UCSD-AML1 (cell line): ENCODE data around the gene CFAP298.
A peak's percentile ranks its signal among the peaks of the same experiment; 100 is the strongest.
"Not testable (repeated sequence)": the region's sequence is repeated elsewhere in the genome, so short reads cannot be mapped to it uniquely, and the experiment has no call there.

Experiments
- DNase-seq: peaks from one replicate; lab custom pipeline; 2025; ENCODE audit not compliant: unreplicated experiment; lab: John Stamatoyannopoulos, UW

Gene CFAP298, protein sequence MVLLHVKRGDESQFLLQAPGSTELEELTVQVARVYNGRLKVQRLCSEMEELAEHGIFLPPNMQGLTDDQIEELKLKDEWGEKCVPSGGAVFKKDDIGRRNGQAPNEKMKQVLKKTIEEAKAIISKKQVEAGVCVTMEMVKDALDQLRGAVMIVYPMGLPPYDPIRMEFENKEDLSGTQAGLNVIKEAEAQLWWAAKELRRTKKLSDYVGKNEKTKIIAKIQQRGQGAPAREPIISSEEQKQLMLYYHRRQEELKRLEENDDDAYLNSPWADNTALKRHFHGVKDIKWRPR

GRCh38 chr21:32612075-32612998 is at the start of gene CFAP298:
Gene CFAP298 (minus strand): TSS chr21:32612377. CDS start chr21:32612243, 134 bp downstream.
- peak; percentile 89 for DNase-seq

- not testable (repeated sequence) for DNase-seq
These were observed 49.0 kb upstream of the CFAP298 start for GRCh38 chr21:32661026-32661782.

DNA sequence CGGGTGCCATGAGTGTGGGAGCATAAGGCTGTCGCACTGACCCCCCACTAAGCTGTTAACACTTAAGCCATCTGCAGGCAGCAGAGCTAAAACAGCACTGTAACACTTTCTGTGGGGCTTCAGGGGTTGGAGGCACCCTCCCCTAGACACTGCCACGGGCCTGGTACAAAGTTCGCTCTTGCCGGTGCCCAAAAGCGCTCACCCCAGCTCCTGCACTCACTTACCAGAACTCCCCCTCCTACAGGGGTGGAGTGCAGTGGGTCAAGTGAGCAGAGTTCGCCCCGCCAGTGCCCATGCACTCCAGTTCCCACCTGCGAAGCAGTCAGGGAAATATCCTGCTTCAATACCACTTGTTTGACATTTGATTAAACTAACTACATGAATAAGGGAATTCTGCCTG is 46.3 kb upstream of the CFAP298 start:
- DNase-seq, result no peak

DNA sequence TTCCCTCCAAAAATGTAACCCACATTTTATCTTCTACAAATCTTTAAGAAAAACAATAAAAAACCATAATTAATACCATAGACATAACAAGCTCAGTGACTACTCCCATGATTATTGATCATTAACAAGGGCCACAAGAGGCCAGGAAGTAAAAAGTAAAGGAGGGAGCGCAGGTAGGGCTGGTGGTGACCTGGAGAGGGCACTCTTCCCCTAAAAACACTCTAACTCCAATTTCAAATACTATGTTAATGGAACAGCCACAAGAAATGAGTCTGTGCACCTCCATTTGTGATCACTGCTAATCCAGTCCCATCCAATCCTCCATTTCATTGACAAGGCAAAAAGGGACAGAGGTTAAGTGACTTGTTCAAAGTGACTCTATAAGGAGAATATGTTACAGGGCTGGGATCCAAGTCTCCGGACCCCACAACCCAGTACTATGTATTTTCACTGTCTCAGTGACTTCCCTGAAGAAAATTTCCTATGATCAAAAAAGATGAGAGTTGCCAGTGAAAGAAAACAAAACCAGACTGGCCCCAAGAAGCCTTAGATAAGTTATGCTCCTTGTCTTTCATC is 41.2 kb upstream of the CFAP298 start:
- DNase-seq, result no peak

- no peak for DNase-seq
These were observed 36.0 kb upstream of the CFAP298 start for GRCh38 chr21:32648165-32648564.

DNA sequence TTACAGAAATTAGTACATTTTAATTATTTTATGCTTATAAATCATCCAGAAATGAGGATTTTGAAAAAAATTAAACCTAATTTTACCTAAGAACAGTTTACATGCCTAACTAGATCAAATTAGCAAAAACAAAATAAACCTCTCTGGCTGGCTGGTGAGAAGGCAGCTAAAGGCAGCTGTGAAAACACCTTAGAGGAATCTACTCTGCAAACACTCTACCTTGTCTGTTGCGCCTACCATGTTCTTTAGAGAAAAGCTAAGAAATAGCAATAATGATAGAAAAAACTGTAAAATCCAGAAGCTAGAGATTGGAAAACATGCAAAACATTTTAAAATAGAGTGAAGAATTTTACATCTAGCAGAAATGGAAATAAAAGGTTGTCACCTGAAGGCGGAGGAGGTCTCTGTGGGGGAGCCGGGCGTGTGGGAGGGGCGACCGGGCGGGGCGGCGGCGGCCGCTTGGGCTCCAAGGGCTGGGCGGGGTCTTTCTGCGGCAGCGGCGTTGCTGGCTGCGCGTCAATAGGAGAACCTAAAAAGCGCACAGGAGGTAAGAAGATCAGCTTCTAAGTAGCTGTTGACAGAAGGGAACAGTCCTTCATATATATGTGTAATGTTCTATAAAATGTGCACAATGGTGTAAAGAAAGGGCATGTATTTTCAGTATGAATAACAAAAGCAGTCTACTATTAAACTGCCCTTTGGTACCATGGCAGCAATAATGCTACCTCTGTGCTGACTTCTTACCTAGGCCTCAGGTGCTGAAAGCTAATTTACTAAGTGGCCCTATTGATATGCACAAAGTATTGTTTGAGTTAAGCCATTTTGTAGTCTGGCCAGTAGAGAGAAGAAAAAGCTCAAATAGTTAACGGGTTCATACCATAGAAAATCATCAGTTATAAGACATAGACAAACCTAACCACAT is 33.3 kb upstream of the CFAP298 start:
- DNase-seq, result no peak

- no peak for DNase-seq
These were observed 29.8 kb upstream of the CFAP298 start for GRCh38 chr21:32641710-32642698.

- no peak for DNase-seq
These were observed 14.5 kb upstream of the CFAP298 start for GRCh38 chr21:32626621-32627196.

GRCh38 chr21:32618218-32618617 is 6.0 kb upstream of the CFAP298 start:
- DNase-seq, result not testable (repeated sequence)

- no peak for DNase-seq
These were observed 1.4 kb upstream of the CFAP298 start for GRCh38 chr21:32613436-32614043.

- no peak for DNase-seq
These were observed 791 bp upstream of the CFAP298 start for GRCh38 chr21:32612999-32613337.

DNA sequence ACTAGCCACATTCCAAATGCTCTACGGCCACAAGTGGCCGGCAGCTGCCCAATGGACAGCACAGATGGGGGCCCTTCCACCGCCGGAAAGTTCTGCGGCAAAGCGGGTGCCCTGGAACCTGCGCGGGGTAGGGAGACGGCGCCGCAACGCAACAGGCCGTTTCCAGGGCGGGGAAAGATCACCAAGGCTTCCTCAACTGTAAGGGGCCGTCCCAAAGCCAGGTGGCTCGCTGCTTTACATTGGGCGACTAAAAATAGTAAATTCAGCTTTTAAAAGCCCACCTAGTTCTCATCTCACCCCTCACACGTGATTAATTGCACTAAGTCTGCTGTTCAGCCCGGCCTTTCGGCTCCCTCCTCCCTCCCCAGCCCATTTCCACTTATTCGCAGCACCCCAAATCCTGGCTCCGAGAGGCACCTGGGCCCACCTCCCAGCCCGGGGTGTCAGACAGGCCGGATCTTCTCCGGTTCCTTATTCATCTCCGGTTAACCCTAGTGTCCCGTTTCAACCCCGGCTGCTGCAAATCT is 643 bp downstream of the CFAP298 start:
- peak; percentile 37 for DNase-seq

DNA sequence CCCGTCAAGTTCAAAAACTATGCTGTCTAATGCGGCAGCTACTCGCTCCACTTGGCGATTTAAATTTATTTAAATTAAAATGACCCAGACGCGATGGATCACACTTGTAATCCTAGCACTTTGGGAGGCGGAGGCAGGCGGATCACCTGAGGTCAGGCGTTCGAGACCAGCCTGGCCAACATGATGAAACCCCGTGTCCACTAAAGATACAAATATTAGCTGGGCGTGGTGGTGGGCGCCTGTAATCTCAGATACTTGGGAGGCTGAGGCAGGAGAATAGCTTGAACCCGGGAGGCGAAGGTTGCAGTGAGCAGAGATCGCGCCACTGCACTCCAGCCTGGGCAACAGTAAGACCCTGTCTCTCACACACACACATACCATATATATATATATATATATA is 1.2 kb downstream of the CFAP298 start:
- not testable (repeated sequence) for DNase-seq

GRCh38 chr21:32608851-32609250 is 3.3 kb downstream of the CFAP298 start:
- DNase-seq, result no peak

DNA sequence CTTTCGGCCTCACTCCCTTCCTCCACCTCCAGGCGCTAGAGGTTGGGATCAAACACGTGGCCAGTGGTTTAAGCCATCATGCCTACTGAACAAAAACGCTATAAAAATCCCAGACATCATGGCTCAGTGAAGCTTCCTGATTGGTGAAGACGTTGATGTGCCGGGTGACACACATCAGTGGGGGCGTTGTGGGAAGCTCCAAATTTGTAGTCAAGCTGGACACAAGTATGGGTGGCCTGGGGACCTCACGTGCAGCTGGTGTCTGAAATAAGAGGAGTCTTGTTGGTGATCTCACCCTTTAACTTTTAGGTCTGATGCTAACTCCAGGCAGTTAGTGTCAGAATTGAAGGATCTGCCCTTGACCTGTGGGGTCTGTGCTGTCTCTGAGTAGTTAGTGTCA is 6.7 kb downstream of the CFAP298 start:
- no peak for DNase-seq

- DNase-seq, result no peak
These were observed 7.7 kb downstream of the CFAP298 start for GRCh38 chr21:32604464-32604863.

DNA sequence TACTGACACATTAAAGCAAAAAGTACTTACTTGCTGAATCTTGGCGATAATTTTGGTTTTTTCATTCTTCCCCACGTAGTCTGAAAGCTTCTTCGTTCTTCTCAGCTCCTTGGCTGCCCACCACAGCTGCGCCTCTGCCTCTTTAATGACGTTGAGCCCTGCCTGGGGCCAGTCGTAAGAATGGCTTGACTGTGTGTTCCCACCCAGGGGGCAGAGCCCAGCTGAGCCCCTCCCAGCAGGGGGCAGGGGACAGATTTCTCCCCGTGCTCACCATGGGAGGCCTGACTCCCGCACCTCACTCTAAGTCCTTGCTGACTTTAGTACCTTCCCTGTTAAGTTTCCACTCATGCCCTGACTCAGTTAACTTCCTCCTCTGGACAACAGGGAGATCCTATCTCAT is 9.0 kb downstream of the CFAP298 start:
- DNase-seq, result no peak

GRCh38 chr21:32602099-32602498 is 10.1 kb downstream of the CFAP298 start:
- DNase-seq, result no peak
